Measurements from ENCODE around the gene ACOT7.
A peak's percentile ranks its signal among the peaks of the same experiment; 100 is the strongest.

ACOT7 gene

GRCh38 chr1:6424619-6425593 is 31.3 kb upstream of the ACOT7 start, which contains the start of gene ESPN:
Gene ESPN (plus strand): TSS chr1:6424776. CDS start chr1:6424956, 180 bp downstream.
- no peak for DNase-seq (ENCODE audit: low read depth in 2 of 2)

- DNase-seq (ENCODE audit: low read depth in 2 of 2), result no peak
These were observed 30.5 kb upstream of the ACOT7 start for GRCh38 chr1:6424000-6424565.

- peak; percentile 47 to 66 for DNase-seq (ENCODE audit: low read depth in 2 of 2)
These were observed 29.9 kb upstream of the ACOT7 start for GRCh38 chr1:6423321-6423999.

GRCh38 chr1:6421266-6421665 is 27.7 kb upstream of the ACOT7 start:
- DNase-seq (ENCODE audit: low read depth in 2 of 2), result no peak

GRCh38 chr1:6420454-6421042 is 27.0 kb upstream of the ACOT7 start:
- DNase-seq (ENCODE audit: low read depth in 2 of 2), result no peak

- DNase-seq (ENCODE audit: low read depth in 2 of 2), result no peak
These were observed 26.4 kb upstream of the ACOT7 start, which contains the start of gene HES2 for GRCh38 chr1:6419804-6420453. Gene HES2 (minus strand): TSS chr1:6419919. CDS start chr1:6419820, 99 bp downstream.

GRCh38 chr1:6419397-6419803 is 25.8 kb upstream of the ACOT7 start:
- DNase-seq (ENCODE audit: low read depth in 2 of 2), result no peak

GRCh38 chr1:6418668-6419396 is 25.3 kb upstream of the ACOT7 start:
- DNase-seq (ENCODE audit: low read depth in 2 of 2), result no peak

GRCh38 chr1:6417961-6418667 is 24.5 kb upstream of the ACOT7 start:
- no peak for DNase-seq (ENCODE audit: low read depth in 2 of 2)

GRCh38 chr1:6416906-6417305 is 23.3 kb upstream of the ACOT7 start:
- no peak for DNase-seq (ENCODE audit: low read depth in 2 of 2)

GRCh38 chr1:6416295-6416656 is 22.7 kb upstream of the ACOT7 start:
- no peak for DNase-seq (ENCODE audit: low read depth in 2 of 2)

- no peak for DNase-seq (ENCODE audit: low read depth in 2 of 2)
These were observed 21.5 kb upstream of the ACOT7 start for GRCh38 chr1:6414881-6415626.

- DNase-seq (ENCODE audit: low read depth in 2 of 2), result peak in 1 of 2 experiments; percentile 34
These were observed 20.9 kb upstream of the ACOT7 start for GRCh38 chr1:6414443-6414844.

GRCh38 chr1:6412896-6413295 is 19.3 kb upstream of the ACOT7 start:
- no peak for DNase-seq (ENCODE audit: low read depth in 2 of 2)

- no peak for DNase-seq (ENCODE audit: low read depth in 2 of 2)
These were observed 16.8 kb upstream of the ACOT7 start for GRCh38 chr1:6410248-6410893.

GRCh38 chr1:6409733-6410132 is 16.2 kb upstream of the ACOT7 start:
- DNase-seq (ENCODE audit: low read depth in 2 of 2), result no peak

- DNase-seq (ENCODE audit: low read depth in 2 of 2), result no peak
These were observed 15.5 kb upstream of the ACOT7 start for GRCh38 chr1:6409053-6409452.

- no peak for DNase-seq (ENCODE audit: low read depth in 2 of 2)
These were observed 14.5 kb upstream of the ACOT7 start for GRCh38 chr1:6408023-6408422.

GRCh38 chr1:6401673-6402072 is 8.1 kb upstream of the ACOT7 start:
- DNase-seq (ENCODE audit: low read depth in 2 of 2), result no peak

Measured in stimulated activated CD4-positive, alpha-beta T cell treated with anti-CD3 and anti-CD28 coated beads, Interleukin-12 subunit alpha, Interleukin-12 subunit beta, amount 100 ng/mL, for 24 hours (primary cell).